Renal pelvis (tissue), 4 donors: ENCODE results near the gene HS6ST3. TPM values are rescaled to one million over a fixed set of nuclear protein-coding genes. Genes with fewer than 3 reads are reported as not detected.
"Not testable (repeated sequence)": the region's sequence is repeated elsewhere in the genome, so short reads cannot be mapped to it uniquely, and the experiment has no call there.

Experiments
- DNase-seq: peaks from one replicate; pipeline ENCODE4 v3.0.0-alpha.2; 2013
- polyA plus RNA-seq, 3 donors: library from polyadenylated mRNA; unstranded; fragments of 120-200 nt; gene quantifications; one replicate each; pipeline ENCODE4 v1.2.1, GENCODE V29; 2013; ENCODE audit not compliant: insufficient read length in 3 of 3

HS6ST3 gene
- polyA plus RNA-seq, 3 donors, result 2.5 to 2.9 (median 2.7) TPM

GRCh38 chr13:96089139-96089538 is 768 bp upstream of the HS6ST3 start:
- DNase-seq, result no peak

GRCh38 chr13:96090240-96091101 is 564 bp downstream of the HS6ST3 start:
- DNase-seq, result no peak

- DNase-seq, result no peak
These were observed 1.5 kb downstream of the HS6ST3 start for GRCh38 chr13:96091164-96092117.

GRCh38 chr13:96093296-96094006 is 3.5 kb downstream of the HS6ST3 start:
- no peak for DNase-seq

GRCh38 chr13:96100457-96101220 is 10.7 kb downstream of the HS6ST3 start:
- no peak for DNase-seq

GRCh38 chr13:96104516-96104915 is 14.6 kb downstream of the HS6ST3 start:
- DNase-seq, result no peak

- not testable (repeated sequence) for DNase-seq
These were observed 18.2 kb downstream of the HS6ST3 start for GRCh38 chr13:96108072-96108471.

- no peak for DNase-seq
These were observed 19.2 kb downstream of the HS6ST3 start for GRCh38 chr13:96109125-96109524.

- no peak for DNase-seq
These were observed 23.0 kb downstream of the HS6ST3 start for GRCh38 chr13:96112936-96113335.

GRCh38 chr13:96115368-96115767 is 25.5 kb downstream of the HS6ST3 start:
- DNase-seq, result not testable (repeated sequence)

GRCh38 chr13:96119921-96120320 is 30.0 kb downstream of the HS6ST3 start:
- no peak for DNase-seq

- peak; percentile 10 for DNase-seq
These were observed 41.0 kb downstream of the HS6ST3 start for GRCh38 chr13:96130818-96131340.

GRCh38 chr13:96141032-96141431 is 51.1 kb downstream of the HS6ST3 start:
- DNase-seq, result peak; percentile 17

- DNase-seq, result no peak
These were observed 69.8 kb downstream of the HS6ST3 start for GRCh38 chr13:96159725-96160124.

GRCh38 chr13:96161141-96161540 is 71.2 kb downstream of the HS6ST3 start:
- no peak for DNase-seq

- DNase-seq, result no peak
These were observed 75.9 kb downstream of the HS6ST3 start for GRCh38 chr13:96165840-96166239.

GRCh38 chr13:96172066-96172465 is 82.2 kb downstream of the HS6ST3 start:
- DNase-seq, result no peak

GRCh38 chr13:96178759-96179158 is 88.9 kb downstream of the HS6ST3 start:
- no peak for DNase-seq

GRCh38 chr13:96179309-96179708 is 89.4 kb downstream of the HS6ST3 start:
- no peak for DNase-seq

- peak; percentile 26 for DNase-seq
These were observed 92.0 kb downstream of the HS6ST3 start for GRCh38 chr13:96181911-96182310.

GRCh38 chr13:96185818-96186217 is 95.9 kb downstream of the HS6ST3 start:
- no peak for DNase-seq
